Measurements from ENCODE around the gene FGF1. TPM values are rescaled to one million over a fixed set of nuclear protein-coding genes. Genes with fewer than 3 reads are reported as not detected.

The FGF1 gene
- total and polyA plus RNA-seq, 2 donors (not counting 3 experiments of a cell fraction or from before 2014, with no cell fraction given) = not detected

- ChIA-PET POLR2A (no interaction called here), CTCF (interaction anchor here (0.6 to 9.3 kb wide), 7 partner anchors 17 to 549 kb away, joined by 3 to 355 read pairs (median 32); no protein-coding TSS in a partner anchor)
- BruUV-seq (replicated peaks) = no TSS peak
- Histone ChIP-seq H4K20me1 (replicated peaks; ENCODE audit: control insufficient read depth, extremely low read depth, insufficient read depth, low read length) (no peaks in the 10 kb centered on the region), H3K9me3 (replicated peaks; ENCODE audit: control insufficient read depth, insufficient read depth, low read length) (no peaks in the 10 kb centered on the region), H3K79me2 (ENCODE audit: control insufficient read depth, insufficient read depth, low read length) (no peaks in the 10 kb centered on the region), H3K9me1 (replicated peaks; ENCODE audit: control insufficient read depth, extremely low read depth, insufficient read depth, low read length) (no peaks in the 10 kb centered on the region), H2AFZ (ENCODE audit: low read depth, low read length) (no peak overlapping the region), H3K4me2 (ENCODE audit: insufficient read depth, low read length) (no peak overlapping the region), H3K9ac (replicated peaks; ENCODE audit: extremely low read depth, insufficient read depth, low read length) (no peak overlapping the region), H3K36me3 (ENCODE audit: control insufficient read depth in 2 of 2, extremely low read depth in 1 of 2, insufficient read depth in 2 of 2, low read length in 2 of 2) (no peaks in the 10 kb centered on the region), H3K27ac (ENCODE audit: insufficient read depth, low read depth, low read length) (no peak overlapping the region), H3K27me3 (ENCODE audit: control insufficient read depth in 2 of 2, insufficient read depth in 2 of 2, low read length in 2 of 2) (peaks cover 0 to 6% of the 10 kb centered on the region in 2 experiments), H3K4me3 (replicated peaks in 1 of 3; ENCODE audit: insufficient read depth in 1 of 3, low read depth in 1 of 3, low read length in 3 of 3) (no peak overlapping the region), H3K4me1 (ENCODE audit: control insufficient read depth, extremely low read depth, insufficient read depth, low read length) (no peaks in the 10 kb centered on the region)
- FAIRE-seq = no peak
- dilution Hi-C loops (cut with MboI; ENCODE audit: extremely low pct_ligation_motif_present, low sequenced_read_pairs) (loop anchor here (25.0 kb wide), 1 partner anchor 187 kb away; no protein-coding TSS in a partner anchor), intact Hi-C loops (cut with micrococcal nuclease) (no loop called here)
- TF ChIP-seq EZH2 (IDR thresholded peaks at IDR 0.05; ENCODE audit: borderline replicate concordance, low read depth, low read length, severe bottlenecking) (no peak), POLR2AphosphoS5 (IDR thresholded peaks at IDR 0.05; ENCODE audit: insufficient read depth, low read depth, low read length) (no peak), MYC (IDR thresholded peaks at IDR 0.05; ENCODE audit: low read depth, low read length) (no peak), GATA2 (IDR thresholded peaks at IDR 0.05; ENCODE audit: insufficient read depth, insufficient read length, low read depth, low read length) (no peak), POLR2A (IDR thresholded peaks at IDR 0.05; ENCODE audit: low read depth, low read length) (no peak), JUN (IDR thresholded peaks at IDR 0.05; ENCODE audit: borderline replicate concordance, insufficient read depth, insufficient read length, low read depth) (no peak), CTCF (IDR thresholded peaks at IDR 0.05; ENCODE audit: extremely low read depth in 1 of 2, insufficient read depth in 1 of 2, low read depth in 1 of 2, low read length in 2 of 2) (no peak), FOS (IDR thresholded peaks at IDR 0.05; ENCODE audit: borderline replicate concordance, insufficient read depth, low read length) (no peak)
- TF ChIP-seq, protein P1, sequence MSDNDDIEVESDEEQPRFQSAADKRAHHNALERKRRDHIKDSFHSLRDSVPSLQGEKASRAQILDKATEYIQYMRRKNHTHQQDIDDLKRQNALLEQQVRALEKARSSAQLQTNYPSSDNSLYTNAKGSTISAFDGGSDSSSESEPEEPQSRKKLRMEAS (IDR thresholded peaks at IDR 0.05; ENCODE audit: insufficient read depth, insufficient read length) = no peak
- DNase-seq (ENCODE audit: low read depth, low spot score) = no peak
Observed at GRCh38 chr5:142700566-142700965, 14.7 kb upstream of the FGF1 start.

Measured in endothelial cell of umbilical vein (primary cell).